OCI-M2 (cell line): ENCODE measurements around the gene NUDT19.
"Not testable (repeated sequence)": the region's sequence is repeated elsewhere in the genome, so short reads cannot be mapped to it uniquely, and the experiment has no call there.

Source experiments
- DNase-seq: peaks from one replicate; lab custom pipeline; 2025; ENCODE audit not compliant: unreplicated experiment; lab: John Stamatoyannopoulos, UW

NUDT19 gene

GRCh38 chr19:32674931-32675719 lies 16.5 kb upstream of the NUDT19 start, which contains the start of gene ANKRD27:
TSS of gene ANKRD27 (minus strand) at chr19:32675180. CDS start at chr19:32659015, 16,165 bp downstream.
- DNase-seq = peak; percentile 99

- no peak for DNase-seq
Measured at GRCh38 chr19:32675720-32676185, 15.9 kb upstream of the NUDT19 start, which contains the start of gene RGS9BP. TSS of gene RGS9BP (plus strand) at chr19:32675848. CDS start at chr19:32676264, 416 bp downstream.

GRCh38 chr19:32676186-32676894 lies 15.3 kb upstream of the NUDT19 start:
- DNase-seq = no peak

- DNase-seq = no peak
Measured at GRCh38 chr19:32676895-32677359, 14.7 kb upstream of the NUDT19 start.

GRCh38 chr19:32677657-32678056 lies 14.0 kb upstream of the NUDT19 start:
- DNase-seq = no peak

- DNase-seq = no peak
Measured at GRCh38 chr19:32680986-32681385, 10.6 kb upstream of the NUDT19 start.

- DNase-seq = no peak
Measured at GRCh38 chr19:32682317-32682716, 9.3 kb upstream of the NUDT19 start.

- DNase-seq = no peak
Measured at GRCh38 chr19:32686847-32687475, 4.7 kb upstream of the NUDT19 start.

- no peak for DNase-seq
Measured at GRCh38 chr19:32687681-32688080, 3.9 kb upstream of the NUDT19 start.

GRCh38 chr19:32688311-32688710 lies 3.3 kb upstream of the NUDT19 start:
- no peak for DNase-seq

- DNase-seq = no peak
Measured at GRCh38 chr19:32691952-32692726, 518 bp downstream of the NUDT19 start.

GRCh38 chr19:32692727-32693061 lies 1.1 kb downstream of the NUDT19 start:
- DNase-seq = no peak

GRCh38 chr19:32693151-32694108 lies 1.8 kb downstream of the NUDT19 start:
- not testable (repeated sequence) for DNase-seq

- not testable (repeated sequence) for DNase-seq
Measured at GRCh38 chr19:32694316-32694715, 2.7 kb downstream of the NUDT19 start.

GRCh38 chr19:32694851-32695250 lies 3.2 kb downstream of the NUDT19 start:
- not testable (repeated sequence) for DNase-seq

- DNase-seq = not testable (repeated sequence)
Measured at GRCh38 chr19:32695506-32695905, 3.9 kb downstream of the NUDT19 start.

GRCh38 chr19:32696771-32697170 lies 5.2 kb downstream of the NUDT19 start:
- not testable (repeated sequence) for DNase-seq

GRCh38 chr19:32700129-32700528 lies 8.5 kb downstream of the NUDT19 start:
- not testable (repeated sequence) for DNase-seq

- no peak for DNase-seq
Measured at GRCh38 chr19:32702010-32702409, 10.4 kb downstream of the NUDT19 start.

GRCh38 chr19:32704006-32704405 lies 12.4 kb downstream of the NUDT19 start:
- DNase-seq = not testable (repeated sequence)
